Measurements from ENCODE around the gene SLC25A47. TPM values are rescaled to one million over a fixed set of nuclear protein-coding genes. Genes with fewer than 3 reads are reported as not detected.

Gene SLC25A47
- total and polyA plus RNA-seq, 9 of the 15 experiments (the other 6 are each of a cell fraction or from before 2014, with no cell fraction given): 0.09 to 0.23 (median 0.22) TPM; not detected in 6

- ChIA-PET POLR2A (interaction anchor here (0.6 to 4.9 kb wide), 6 partner anchors 10 to 24 kb away, joined by 3 to 39 read pairs (median 4); a partner anchor contains a TSS), CTCF (ENCODE audit: low intra/inter-chr PET ratio) (no interaction called here)
- in situ Hi-C loops (cut with MboI) (no loop called here), intact Hi-C loops (cut with micrococcal nuclease) (loop anchor here (1.0 kb wide), 1 partner anchor 23 kb away; no protein-coding TSS in a partner anchor)
- Histone ChIP-seq H4K20me1 (replicated peaks; ENCODE audit: control insufficient read depth, insufficient read depth, low read length) (no peaks in the 10 kb centered on the region), H3K4me2 (ENCODE audit: insufficient read depth, low read length) (no peak overlapping the region), H3K27me3 (ENCODE audit: control insufficient read depth in 2 of 2, insufficient read depth in 2 of 2, low read length in 2 of 2) (no peaks in the 10 kb centered on the region), H3K9me3 (replicated peaks; ENCODE audit: control insufficient read depth, insufficient read depth, low read depth, low read length) (no peaks in the 10 kb centered on the region), H2AFZ (ENCODE audit: low read depth, low read length) (no peak overlapping the region), H3K36me3 (ENCODE audit: control insufficient read depth, insufficient read depth, low read length) (peaks cover 86% of the 10 kb centered on the region), H3K79me2 (ENCODE audit: control insufficient read depth, insufficient read depth, low read length) (no peaks in the 10 kb centered on the region; the same call in 2 of the 3 replicates), H3K4me1 (replicated peaks in 1 of 2; ENCODE audit: control insufficient read depth in 2 of 2, insufficient read depth in 2 of 2, low read length in 2 of 2) (no peaks in the 10 kb centered on the region), H3K4me3 (no peak overlapping the region), H3K9ac (ENCODE audit: insufficient read depth in 1 of 2, low read depth in 2 of 2, low read length in 2 of 2) (no peak overlapping the region), H3K9me1 (ENCODE audit: control insufficient read depth, insufficient read depth, low read length) (no peaks in the 10 kb centered on the region), H3K27ac (ENCODE audit: extremely low read depth, low read depth, low read length) (no peak overlapping the region)
- 91% methylated on average over 5 of the region's 5 CpGs for WGBS (ENCODE audit: insufficient coverage, low coverage, missing lambda C conversion rate)
- no TSS peak for BruUV-seq (replicated peaks)
- DNase-seq (ENCODE audit: extremely low read depth in 1 of 4, low spot score in 3 of 4): no peak
- no peak for ATAC-seq
- FAIRE-seq: no peak
- TF ChIP-seq ZNF407 (IDR thresholded peaks at IDR 0.05; ENCODE audit: low read depth): no peak
- TF ChIP-seq ZNF398 (CRISPR knock-in tag; IDR thresholded peaks at IDR 0.05): no peak
- TF ChIP-seq JUND (IDR thresholded peaks at IDR 0.05; ENCODE audit: borderline replicate concordance, low read depth, low read length): no peak
- TF ChIP-seq JUND (tag; IDR thresholded peaks at IDR 0.05; ENCODE audit: borderline replicate concordance, low read depth, low read length): no peak
- TF ChIP-seq KDM1A (IDR thresholded peaks at IDR 0.05): no peak
- no peak for TF ChIP-seq SREBF2 (CRISPR knock-in tag; IDR thresholded peaks at IDR 0.05)
- no peak for TF ChIP-seq ZNF224 (CRISPR knock-in tag; IDR thresholded peaks at IDR 0.05)
- TF ChIP-seq ARID3A (IDR thresholded peaks at IDR 0.05; ENCODE audit: borderline replicate concordance, low read depth, low read length): no peak
- TF ChIP-seq ZNF780A (CRISPR knock-in tag; IDR thresholded peaks at IDR 0.05): no peak
- TF ChIP-seq KDM2B (CRISPR knock-in tag; IDR thresholded peaks at IDR 0.05): no peak
- no peak for TF ChIP-seq TCFL5 (CRISPR knock-in tag; conservative IDR thresholded peaks at IDR 0.05)
- TF ChIP-seq MIER1 (IDR thresholded peaks at IDR 0.05; ENCODE audit: low read depth): no peak
Observed at GRCh38 chr14:100350986-100351385, 27.8 kb downstream of the SLC25A47 start.

Data from K562 (cell line).